Mammary epithelial cell (primary cell): ENCODE measurements around the gene TARBP1.

ENCODE experiments used
- EZH2 ChIP-seq: IDR thresholded peaks from 2 replicates; pipeline ENCODE4 v1.6.1; 2012; ENCODE audit warnings: low read length, inconsistent platforms, borderline replicate concordance
- TF ChIP-seq, protein P1 (sequence below), 2 donors: IDR thresholded peaks in 1 of 2; conservative IDR thresholded peaks in 1 of 2; 2 replicates each; pipeline ENCODE4 v1.5.1; 2011 to 2012; ENCODE audit warnings: inconsistent platforms in 2 of 2, low read length in 2 of 2, mild to moderate bottlenecking in 2 of 2, control low read depth in 1 of 2, low read depth in 1 of 2; ENCODE audit not compliant: insufficient read depth in 1 of 2; ENCODE audit errors: extremely low read depth in 1 of 2

- TF ChIP-seq, protein P1, sequence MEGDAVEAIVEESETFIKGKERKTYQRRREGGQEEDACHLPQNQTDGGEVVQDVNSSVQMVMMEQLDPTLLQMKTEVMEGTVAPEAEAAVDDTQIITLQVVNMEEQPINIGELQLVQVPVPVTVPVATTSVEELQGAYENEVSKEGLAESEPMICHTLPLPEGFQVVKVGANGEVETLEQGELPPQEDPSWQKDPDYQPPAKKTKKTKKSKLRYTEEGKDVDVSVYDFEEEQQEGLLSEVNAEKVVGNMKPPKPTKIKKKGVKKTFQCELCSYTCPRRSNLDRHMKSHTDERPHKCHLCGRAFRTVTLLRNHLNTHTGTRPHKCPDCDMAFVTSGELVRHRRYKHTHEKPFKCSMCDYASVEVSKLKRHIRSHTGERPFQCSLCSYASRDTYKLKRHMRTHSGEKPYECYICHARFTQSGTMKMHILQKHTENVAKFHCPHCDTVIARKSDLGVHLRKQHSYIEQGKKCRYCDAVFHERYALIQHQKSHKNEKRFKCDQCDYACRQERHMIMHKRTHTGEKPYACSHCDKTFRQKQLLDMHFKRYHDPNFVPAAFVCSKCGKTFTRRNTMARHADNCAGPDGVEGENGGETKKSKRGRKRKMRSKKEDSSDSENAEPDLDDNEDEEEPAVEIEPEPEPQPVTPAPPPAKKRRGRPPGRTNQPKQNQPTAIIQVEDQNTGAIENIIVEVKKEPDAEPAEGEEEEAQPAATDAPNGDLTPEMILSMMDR (conservative IDR thresholded peaks at IDR 0.05 in 1 of 2, IDR thresholded peaks at IDR 0.05 in 1 of 2; ENCODE audit: extremely low read depth in 1 of 2, insufficient read depth in 1 of 2, low read depth in 1 of 2, low read length in 2 of 2) = no peak
- TF ChIP-seq EZH2 = no peak
These were observed 1.4 kb downstream of the TARBP1 start for GRCh38 chr1:234477386-234478151.
